Activated T-cell treated with anti-CD3 and anti-CD28 coated beads, Interleukin-2, amount 50 U/mL, for 72 hours (primary cell): ENCODE measurements around the gene PPP3R1. TPM values are rescaled to one million over a fixed set of nuclear protein-coding genes. Genes with fewer than 3 reads are reported as not detected.
"Not testable (repeated sequence)": the region's sequence is repeated elsewhere in the genome, so short reads cannot be mapped to it uniquely, and the experiment has no call there.

ENCODE experiments used
- ATAC-seq, 2 donors: fragments of 150-1000 bp; cut with Tn5 transposase; replicated peaks in 1 of 2; 2 replicates each; pipeline ENCODE4 v1.10.0; 2021; ENCODE audit warnings: moderate library complexity in 2 of 2, mild to moderate bottlenecking in 1 of 2
- DNase-seq, 2 donors: peaks; one replicate each; pipeline ENCODE4 v3.0.0; 2021 to 2022; ENCODE audit warnings: mixed read lengths in 1 of 2
- H3K27ac Mint-ChIP-seq: one replicate; pipeline ENCODE4 v1.8.0; 2022; ENCODE audit warnings: mild to moderate bottlenecking, moderate library complexity, mixed read lengths
- H3K27me3 Mint-ChIP-seq: one replicate; pipeline ENCODE4 v1.8.0; 2022; ENCODE audit warnings: low read depth, mixed read lengths
- H3K36me3 Mint-ChIP-seq, 2 donors: one replicate each; pipeline ENCODE4 v1.8.0; 2022; ENCODE audit warnings: mixed read lengths in 2 of 2, mild to moderate bottlenecking in 1 of 2; ENCODE audit not compliant: insufficient read depth in 2 of 2
- H3K4me1 Mint-ChIP-seq: one replicate; pipeline ENCODE4 v1.8.0; 2022; ENCODE audit warnings: low read depth, mixed read lengths
- H3K4me3 Mint-ChIP-seq, 2 donors: one replicate each; pipeline ENCODE4 v1.8.0; 2022; ENCODE audit warnings: mild to moderate bottlenecking in 2 of 2, mixed read lengths in 2 of 2, moderate library complexity in 2 of 2
- H3K9me3 Mint-ChIP-seq, 2 donors: one replicate each; pipeline ENCODE4 v1.8.0; 2022; ENCODE audit warnings: mixed read lengths in 2 of 2
- total RNA-seq, 2 donors: library from RNA; stranded (reverse); gene quantifications; one replicate each; pipeline ENCODE4 v1.2.3, GENCODE V29; 2022

Gene PPP3R1
- total RNA-seq, 2 donors from 2014 or later, result 81.1 to 83.8 TPM

DNA sequence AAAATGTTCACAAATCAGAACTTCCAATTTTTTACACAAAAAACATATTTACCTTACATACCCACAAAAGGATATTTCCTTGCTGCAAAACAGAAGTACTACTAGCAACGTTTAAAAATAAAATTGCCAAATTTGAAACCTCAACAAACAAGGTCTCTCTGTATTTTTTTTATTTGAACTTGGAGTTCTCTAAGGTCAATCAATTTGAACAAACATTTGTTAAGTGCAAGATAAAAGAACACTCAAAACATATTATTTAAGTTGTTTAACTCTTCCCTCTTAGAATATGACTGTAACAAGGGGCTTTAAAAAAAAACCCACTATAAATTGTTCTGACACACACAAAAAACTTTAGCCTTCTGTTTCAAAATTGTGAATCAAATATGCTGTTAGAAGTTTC is 65.0 kb downstream of the PPP3R1 start:
- no peaks in the 10 kb centered on the region for H3K9me3 Mint-ChIP-seq

DNA sequence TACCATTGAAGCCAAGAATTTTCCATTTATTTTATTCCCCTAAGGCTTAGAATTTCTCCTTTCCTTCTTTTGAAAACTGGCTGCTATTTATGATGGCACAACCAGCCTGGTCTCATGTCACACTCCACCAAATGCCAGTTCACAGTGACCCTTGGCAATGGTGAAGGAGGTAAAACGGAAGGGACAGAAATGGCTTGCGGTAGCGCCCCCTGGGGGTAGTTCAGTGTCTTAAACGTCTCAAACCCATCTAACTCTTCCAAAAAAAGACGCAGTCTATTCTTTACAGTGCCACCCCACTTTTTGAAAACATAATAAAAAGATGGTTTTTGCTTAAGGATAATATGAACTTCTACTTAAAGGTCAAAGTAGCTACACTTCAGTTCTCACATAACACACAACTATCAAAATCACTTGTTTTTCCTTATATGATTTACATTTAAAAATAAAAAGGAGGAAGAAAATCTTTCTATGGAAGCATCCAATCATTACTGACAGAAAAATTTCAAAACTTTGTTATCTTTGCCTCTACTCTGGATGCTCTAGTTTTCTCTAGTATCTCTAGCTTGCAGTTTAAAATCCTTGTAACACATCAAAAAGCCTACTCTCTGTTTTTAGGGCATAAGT is 66.7 kb downstream of the PPP3R1 start:
- peak; percentile 73 to 77 for DNase-seq
- peak; percentile 67 to 72 for ATAC-seq
- Mint-ChIP-seq H3K36me3 (peaks cover 6 to 25% of the 10 kb centered on the region in 2 donors), H3K4me3 (no peak overlapping the region), H3K27ac (peak overlapping the region; percentile 96), H3K9me3 (no peaks in the 10 kb centered on the region), H3K27me3 (no peaks in the 10 kb centered on the region), H3K4me1 (peaks cover 41% of the 10 kb centered on the region)

More for the DNA sequence above, 65.0 kb downstream of the PPP3R1 start:
- Mint-ChIP-seq H3K36me3 (peaks cover 4 to 21% of the 10 kb centered on the region in 2 donors), H3K4me3 (no peak overlapping the region), H3K27ac (peak overlapping the region; percentile 96), H3K27me3 (no peaks in the 10 kb centered on the region), H3K4me1 (peaks cover 48% of the 10 kb centered on the region)
- ATAC-seq, result no peak
- DNase-seq, result no peak

DNA sequence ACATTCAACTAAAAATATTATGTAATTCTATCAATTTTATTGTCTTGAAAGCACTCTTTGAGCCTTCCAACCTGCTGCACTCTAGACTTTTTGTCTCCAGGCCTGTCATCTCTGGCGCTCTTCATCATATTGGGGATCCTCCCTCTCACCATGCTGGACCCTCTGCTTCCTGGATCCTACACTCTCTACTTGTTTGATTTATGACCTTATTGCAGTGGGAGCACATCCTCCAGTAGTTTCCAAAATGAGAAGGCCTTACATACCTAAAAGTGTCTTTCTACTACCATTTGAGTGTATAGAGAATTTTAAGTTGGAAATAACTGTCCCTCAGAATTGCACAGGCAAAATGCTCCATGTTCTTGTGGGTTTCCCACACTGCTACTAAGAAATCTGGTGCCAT is 69.4 kb downstream of the PPP3R1 start:
- H3K4me3 Mint-ChIP-seq, result no peak overlapping the region

DNA sequence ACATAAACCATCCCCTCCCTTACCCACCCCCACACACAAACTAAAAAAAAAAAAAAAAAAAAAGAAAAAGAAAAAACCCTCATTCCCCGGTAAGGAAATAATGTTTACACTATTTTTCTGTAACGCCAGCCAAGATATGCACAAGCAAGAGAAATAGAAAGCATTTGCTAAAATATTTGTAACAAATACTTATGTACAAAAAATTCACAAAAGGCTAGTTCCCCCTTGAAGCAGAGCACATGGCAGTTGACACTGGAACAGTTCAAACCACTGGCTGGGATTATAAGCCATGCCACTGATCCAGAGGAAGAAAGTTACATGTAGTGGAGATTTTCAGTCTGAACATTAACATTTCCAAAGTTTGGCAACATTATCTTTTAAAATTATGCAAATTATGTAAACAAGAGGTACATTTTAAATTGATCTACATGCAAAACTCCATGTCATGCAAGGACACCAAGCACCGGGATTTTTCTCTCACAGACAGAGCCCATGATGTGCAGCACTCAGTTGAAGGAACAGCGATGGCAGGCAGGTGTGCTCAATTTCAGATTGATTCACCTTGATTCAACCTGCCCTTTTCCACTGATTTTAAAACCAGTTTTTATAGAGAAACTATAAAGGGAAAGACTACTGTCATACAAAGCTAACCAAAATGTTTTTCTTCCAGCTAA is 73.2 kb downstream of the PPP3R1 start:
- ATAC-seq (no peak), DNase-seq (no peak)
- no peaks in the 10 kb centered on the region for H3K27me3 Mint-ChIP-seq
- H3K27ac Mint-ChIP-seq, result peak overlapping the region; percentile 35
- H3K4me3 Mint-ChIP-seq, result no peak overlapping the region
- no peaks in the 10 kb centered on the region for H3K9me3 Mint-ChIP-seq
- peaks cover 3 to 20% of the 10 kb centered on the region in 2 donors for H3K36me3 Mint-ChIP-seq
- peaks cover 10% of the 10 kb centered on the region for H3K4me1 Mint-ChIP-seq

More for the DNA sequence above, 69.4 kb downstream of the PPP3R1 start:
- peaks cover 21% of the 10 kb centered on the region for H3K4me1 Mint-ChIP-seq
- ATAC-seq, result no peak
- H3K27ac Mint-ChIP-seq, result peak overlapping the region; percentile 62
- no peaks in the 10 kb centered on the region for H3K9me3 Mint-ChIP-seq
- no peaks in the 10 kb centered on the region for H3K27me3 Mint-ChIP-seq
- peaks cover 7 to 31% of the 10 kb centered on the region in 2 donors for H3K36me3 Mint-ChIP-seq
- DNase-seq, result no peak

DNA sequence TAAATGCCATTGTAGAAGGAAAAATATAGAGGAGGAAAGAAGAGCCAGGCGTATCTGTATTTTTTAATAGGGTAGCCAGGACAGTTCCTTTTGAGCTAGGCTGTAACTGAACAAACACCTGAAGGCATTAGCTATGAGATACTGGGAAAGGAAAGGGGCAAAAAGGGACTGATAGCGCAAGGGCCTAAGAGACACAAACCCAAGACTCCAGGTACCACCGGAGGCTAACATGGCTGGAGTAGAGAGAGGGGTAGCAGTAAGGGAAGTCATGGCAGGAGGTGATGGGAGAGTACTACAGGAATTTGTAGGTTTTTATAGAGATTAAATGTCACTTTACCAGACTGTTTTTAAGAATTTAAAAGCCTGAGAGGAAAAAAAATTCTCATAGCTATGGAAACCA is 73.9 kb downstream of the PPP3R1 start:
- Mint-ChIP-seq H3K27me3 (no peaks in the 10 kb centered on the region), H3K27ac (peak overlapping the region; percentile 18), H3K36me3 (peaks cover 3 to 22% of the 10 kb centered on the region in 2 donors), H3K9me3 (no peaks in the 10 kb centered on the region), H3K4me3 (no peak overlapping the region), H3K4me1 (peaks cover 10% of the 10 kb centered on the region)
- DNase-seq, result no peak
- ATAC-seq, result no peak

DNA sequence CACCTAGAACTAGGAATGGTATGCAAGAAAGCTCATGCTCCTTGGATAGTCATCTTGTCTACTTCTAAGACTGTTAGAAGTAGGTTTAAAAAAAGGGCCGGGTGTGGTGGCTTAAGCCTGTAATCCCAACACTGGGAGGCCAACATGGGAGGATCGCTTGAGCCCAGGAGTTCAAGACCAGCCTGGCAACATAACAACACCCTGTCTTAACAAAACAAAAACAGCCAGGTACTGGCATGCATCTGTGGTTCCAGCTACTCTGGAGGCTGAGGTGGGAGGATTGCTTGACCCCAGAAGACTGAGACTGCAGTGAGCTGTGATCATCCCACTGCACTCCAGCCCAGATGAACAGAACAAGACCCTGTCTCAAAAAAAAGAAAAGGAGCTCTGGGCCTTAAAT is 74.8 kb downstream of the PPP3R1 start:
- no peak for ATAC-seq
- no peaks in the 10 kb centered on the region for H3K27me3 Mint-ChIP-seq
- peaks cover 3 to 19% of the 10 kb centered on the region in 2 donors for H3K36me3 Mint-ChIP-seq
- peak overlapping the region; percentile 42 for H3K27ac Mint-ChIP-seq
- H3K4me3 Mint-ChIP-seq, result no peak overlapping the region
- H3K9me3 Mint-ChIP-seq, result no peaks in the 10 kb centered on the region
- H3K4me1 Mint-ChIP-seq, result peaks cover 18% of the 10 kb centered on the region
- no peak for DNase-seq

DNA sequence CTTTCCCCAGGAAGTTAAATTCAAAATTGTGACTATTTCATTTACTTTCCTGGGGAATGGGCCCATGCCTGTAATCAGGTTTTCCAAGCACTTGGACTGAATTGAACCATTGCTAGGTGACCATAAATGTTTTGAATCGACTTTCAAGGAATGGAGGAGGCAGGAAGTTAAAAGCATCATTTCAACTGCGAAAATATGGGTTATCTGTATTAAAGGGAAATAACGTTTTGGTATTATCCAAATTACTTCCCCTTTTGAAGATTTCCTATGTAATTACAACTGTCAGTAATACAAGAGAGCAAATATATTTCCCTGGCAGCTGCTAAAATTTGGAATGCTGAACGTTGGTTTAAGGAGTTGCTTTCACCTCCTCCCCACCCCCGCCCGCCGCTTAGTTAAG is 75.7 kb downstream of the PPP3R1 start:
- peaks cover 16% of the 10 kb centered on the region for H3K4me1 Mint-ChIP-seq
- DNase-seq (no peak), ATAC-seq (no peak)
- H3K9me3 Mint-ChIP-seq, result no peaks in the 10 kb centered on the region
- H3K27ac Mint-ChIP-seq, result no peak overlapping the region
- peaks cover 1 to 17% of the 10 kb centered on the region in 2 donors for H3K36me3 Mint-ChIP-seq
- no peak overlapping the region for H3K4me3 Mint-ChIP-seq
- H3K27me3 Mint-ChIP-seq, result no peaks in the 10 kb centered on the region

DNA sequence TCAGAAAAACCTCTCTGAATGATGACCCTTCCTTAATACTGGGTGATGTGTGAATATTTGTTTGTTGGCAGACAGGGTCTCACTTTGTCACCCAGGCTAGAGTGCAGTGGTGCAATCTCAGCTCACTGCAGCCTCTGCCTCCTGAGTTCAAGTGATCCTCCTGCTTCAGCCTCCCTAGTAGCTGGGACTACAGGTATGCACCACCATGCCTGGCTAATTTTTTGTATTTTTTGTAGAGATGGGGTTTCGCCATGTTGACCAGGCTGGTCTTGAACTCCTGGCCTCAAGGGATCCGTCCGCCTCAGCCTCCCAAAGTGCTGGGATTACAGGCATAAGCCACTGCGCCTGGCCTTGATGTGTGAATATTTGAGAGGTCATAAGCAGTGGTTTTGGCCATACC is 77.1 kb downstream of the PPP3R1 start:
- peaks cover 12% of the 10 kb centered on the region for H3K4me1 Mint-ChIP-seq
- not testable (repeated sequence) for H3K9me3 Mint-ChIP-seq, H3K4me3 Mint-ChIP-seq, H3K27me3 Mint-ChIP-seq, ATAC-seq, H3K27ac Mint-ChIP-seq, DNase-seq
- peaks cover 0 to 15% of the 10 kb centered on the region in 2 donors for H3K36me3 Mint-ChIP-seq

DNA sequence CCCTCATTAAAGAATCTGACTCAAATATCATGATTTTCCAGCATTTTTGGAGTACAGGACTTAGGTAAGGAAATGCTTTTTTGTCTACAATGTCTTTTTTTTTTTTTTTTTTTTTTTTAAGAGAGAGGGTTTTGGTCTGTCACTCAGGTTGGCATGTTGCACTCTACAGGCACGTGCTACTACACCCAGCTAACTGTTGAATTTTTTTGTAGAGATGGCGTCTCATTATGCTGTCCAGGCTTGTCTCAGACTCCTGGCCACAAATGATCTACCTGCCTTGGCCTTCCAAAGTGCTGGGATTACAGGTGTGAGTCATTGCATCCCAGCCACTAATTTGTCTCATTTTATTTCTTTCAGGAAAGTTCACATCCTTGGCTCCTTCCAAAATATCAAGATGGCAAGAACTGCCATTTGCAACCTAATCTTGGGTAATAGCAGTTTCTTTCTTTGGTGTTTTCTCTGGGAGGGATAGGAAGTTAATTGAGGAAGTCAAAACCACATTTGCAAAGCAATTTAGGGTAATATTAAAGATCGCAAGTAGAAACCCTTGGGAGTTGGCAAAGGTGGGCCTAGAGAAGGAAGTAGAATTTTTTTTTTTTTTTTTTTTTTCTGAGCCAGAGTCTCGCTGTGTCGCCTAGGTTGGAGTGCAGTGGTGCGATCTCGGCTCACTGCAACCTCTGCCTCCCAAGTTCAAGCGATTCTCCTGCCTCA is 79.2 kb downstream of the PPP3R1 start:
- H3K4me1 Mint-ChIP-seq, result peaks cover 12% of the 10 kb centered on the region
- DNase-seq (no peak), ATAC-seq (no peak)
- H3K9me3 Mint-ChIP-seq, result no peaks in the 10 kb centered on the region
- H3K4me3 Mint-ChIP-seq, result no peak overlapping the region
- H3K27me3 Mint-ChIP-seq, result no peaks in the 10 kb centered on the region
- H3K36me3 Mint-ChIP-seq, result peaks cover 0 to 9% of the 10 kb centered on the region in 2 donors
- no peak overlapping the region for H3K27ac Mint-ChIP-seq

DNA sequence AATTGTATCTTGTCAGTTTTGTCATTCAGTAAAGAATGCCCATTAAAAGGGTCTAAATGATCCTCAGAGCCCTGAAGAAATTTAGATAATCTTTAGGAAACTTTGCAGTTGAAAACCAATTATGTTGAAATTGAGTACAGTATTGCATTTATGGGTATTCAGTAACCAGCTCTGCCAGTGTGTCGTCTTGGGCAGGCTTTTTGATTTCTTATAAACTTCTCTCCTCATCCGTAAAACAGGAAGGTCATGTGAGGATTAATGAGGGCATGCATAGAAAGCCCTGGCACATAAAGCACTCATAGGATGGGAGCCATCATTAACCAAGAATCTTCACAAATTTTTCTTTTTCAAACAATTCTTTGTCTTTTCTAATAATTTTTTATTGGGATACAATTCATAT is 79.8 kb downstream of the PPP3R1 start:
- no peaks in the 10 kb centered on the region for H3K9me3 Mint-ChIP-seq
- ATAC-seq, result no peak
- DNase-seq, result no peak
- peaks cover 0 to 9% of the 10 kb centered on the region in 2 donors for H3K36me3 Mint-ChIP-seq
- H3K4me1 Mint-ChIP-seq, result peaks cover 12% of the 10 kb centered on the region
- H3K27ac Mint-ChIP-seq, result no peak overlapping the region
- H3K4me3 Mint-ChIP-seq, result no peak overlapping the region
- no peaks in the 10 kb centered on the region for H3K27me3 Mint-ChIP-seq

DNA sequence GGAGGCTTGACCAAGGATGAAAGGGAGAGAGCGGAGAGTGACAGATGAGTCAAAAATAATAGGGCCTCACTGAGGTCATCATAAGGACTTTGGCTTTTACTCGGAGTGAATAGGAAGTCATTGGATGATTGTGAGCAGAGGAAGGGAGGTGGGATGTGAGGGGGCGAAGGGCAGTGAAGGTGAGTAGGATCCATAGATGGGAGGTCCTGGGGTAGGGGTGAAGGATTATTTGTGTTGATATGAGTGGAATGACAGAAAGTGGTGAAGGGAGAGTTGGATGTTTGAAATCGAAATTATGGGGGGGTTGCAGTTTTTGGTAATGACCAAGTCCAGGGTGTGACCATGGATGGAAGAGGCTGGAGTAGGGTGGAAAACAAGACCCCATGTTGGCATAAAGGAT is 80.6 kb downstream of the PPP3R1 start:
- Mint-ChIP-seq H3K27ac (no peak overlapping the region), H3K27me3 (no peaks in the 10 kb centered on the region), H3K4me1 (peaks cover 12% of the 10 kb centered on the region), H3K36me3 (peaks cover 0 to 9% of the 10 kb centered on the region in 2 donors), H3K9me3 (no peaks in the 10 kb centered on the region), H3K4me3 (no peak overlapping the region)
- ATAC-seq (peak in 1 of 2 donors; percentile 14), DNase-seq (no peak)

DNA sequence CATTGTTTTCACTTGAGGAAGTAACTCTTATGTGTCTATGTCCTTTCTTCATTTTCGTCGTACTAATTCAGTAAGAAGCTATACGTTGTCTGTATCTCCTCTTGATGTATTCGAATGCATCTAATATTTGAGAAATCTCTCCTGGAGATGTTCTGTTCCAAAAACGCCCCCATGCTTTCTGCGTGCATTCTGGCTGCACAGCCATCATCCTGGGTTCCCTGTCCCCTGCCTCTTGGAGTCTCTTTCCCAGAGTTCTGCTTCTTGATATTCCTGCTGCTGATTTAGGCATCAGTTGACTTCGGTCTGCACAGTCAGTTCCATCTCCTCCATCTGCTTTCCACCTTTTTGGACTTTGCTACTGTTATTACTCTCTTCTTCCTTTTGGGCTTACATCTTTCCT is 81.2 kb downstream of the PPP3R1 start:
- Mint-ChIP-seq H3K27ac (no peak overlapping the region), H3K4me1 (peaks cover 12% of the 10 kb centered on the region), H3K27me3 (no peaks in the 10 kb centered on the region), H3K36me3 (peaks cover 0 to 9% of the 10 kb centered on the region in 2 donors), H3K4me3 (no peak overlapping the region), H3K9me3 (no peaks in the 10 kb centered on the region)
- DNase-seq, result no peak
- no peak for ATAC-seq

DNA sequence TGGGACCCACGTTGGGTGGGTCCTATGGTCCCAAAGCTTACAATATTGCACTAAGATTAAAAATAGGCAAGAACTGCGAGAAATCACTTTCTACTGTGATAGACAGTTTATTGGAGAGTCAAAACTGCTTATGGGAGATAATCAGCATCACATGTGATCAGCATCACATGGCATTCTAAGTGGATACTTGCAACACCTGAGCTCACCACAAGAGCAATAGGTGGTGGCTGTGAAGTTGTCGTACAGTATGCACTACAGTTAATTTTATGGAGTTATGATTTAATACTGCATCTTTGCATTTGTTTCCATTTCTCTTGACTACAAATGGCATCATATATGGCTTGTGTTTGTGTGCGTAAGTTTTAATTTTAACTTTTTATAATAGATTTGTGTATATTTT is 83.0 kb downstream of the PPP3R1 start:
- Mint-ChIP-seq H3K4me1 (peaks cover 12% of the 10 kb centered on the region), H3K27ac (no peak overlapping the region), H3K9me3 (no peaks in the 10 kb centered on the region), H3K27me3 (no peaks in the 10 kb centered on the region), H3K4me3 (no peak overlapping the region), H3K36me3 (peaks cover 0 to 10% of the 10 kb centered on the region in 2 donors)
- DNase-seq (no peak), ATAC-seq (peak in 1 of 2 donors; percentile 32)
